NCI-H345 treated with DMSO at 0.1 percent for 48 hours (cell line): ENCODE data around the gene ARHGEF10L.

Experiments used
- DNase-seq: peaks from one replicate; lab custom pipeline; 2025; ENCODE audit not compliant: unreplicated experiment; lab: John Stamatoyannopoulos, UW

Gene ARHGEF10L

GRCh38 chr1:17545356-17545755 is 5.9 kb downstream of the ARHGEF10L start:
- no peak for DNase-seq

GRCh38 chr1:17546946-17547670 is 7.6 kb downstream of the ARHGEF10L start:
- no peak for DNase-seq

GRCh38 chr1:17549384-17549783 is 9.9 kb downstream of the ARHGEF10L start:
- DNase-seq: no peak

GRCh38 chr1:17550729-17551584 is 11.5 kb downstream of the ARHGEF10L start:
- peak; percentile 35 for DNase-seq

GRCh38 chr1:17551755-17552234 is 12.3 kb downstream of the ARHGEF10L start:
- DNase-seq: no peak

GRCh38 chr1:17553975-17554700 is 14.6 kb downstream of the ARHGEF10L start:
- DNase-seq: no peak

- no peak for DNase-seq
Observed at GRCh38 chr1:17554954-17555353, 15.5 kb downstream of the ARHGEF10L start.

- DNase-seq: no peak
Observed at GRCh38 chr1:17557986-17558385, 18.5 kb downstream of the ARHGEF10L start.

- DNase-seq: no peak
Observed at GRCh38 chr1:17558541-17558940, 19.0 kb downstream of the ARHGEF10L start.

GRCh38 chr1:17558954-17559614 is 19.6 kb downstream of the ARHGEF10L start:
- DNase-seq: no peak

- DNase-seq: no peak
Observed at GRCh38 chr1:17559615-17560419, 20.3 kb downstream of the ARHGEF10L start.

GRCh38 chr1:17561247-17561548 is 21.7 kb downstream of the ARHGEF10L start:
- no peak for DNase-seq

- no peak for DNase-seq
Observed at GRCh38 chr1:17561561-17561985, 22.1 kb downstream of the ARHGEF10L start.

- no peak for DNase-seq
Observed at GRCh38 chr1:17562375-17562774, 22.9 kb downstream of the ARHGEF10L start.

GRCh38 chr1:17563494-17564281 is 24.2 kb downstream of the ARHGEF10L start:
- no peak for DNase-seq

GRCh38 chr1:17564458-17565393 is 25.2 kb downstream of the ARHGEF10L start:
- no peak for DNase-seq

GRCh38 chr1:17565461-17566252 is 26.2 kb downstream of the ARHGEF10L start:
- no peak for DNase-seq

GRCh38 chr1:17566417-17566816 is 26.9 kb downstream of the ARHGEF10L start:
- DNase-seq: no peak
